Measurements from ENCODE around the gene CBLL2.
"Not testable (repeated sequence)": the region's sequence is repeated elsewhere in the genome, so short reads cannot be mapped to it uniquely, and the experiment has no call there.

The CBLL2 gene
- 0 reads per million in 2 donors for total RNA-seq

- DNase-seq: no peak
Measured at GRCh38 chrX:22272613-22273012, at the start of gene CBLL2. Gene CBLL2 (plus strand): TSS chrX:22272913. CDS start chrX:22272992, 79 bp downstream.

- DNase-seq: no peak
Measured at GRCh38 chrX:22234380-22234779, 38.3 kb upstream of the CBLL2 start.

- no peak for DNase-seq
Measured at GRCh38 chrX:22237479-22237878, 35.2 kb upstream of the CBLL2 start.

GRCh38 chrX:22246620-22247019 is 26.1 kb upstream of the CBLL2 start:
- no peak for DNase-seq

GRCh38 chrX:22247169-22247568 is 25.5 kb upstream of the CBLL2 start:
- DNase-seq: no peak

GRCh38 chrX:22248401-22248800 is 24.3 kb upstream of the CBLL2 start:
- no peak for DNase-seq

- no peak for DNase-seq
Measured at GRCh38 chrX:22249371-22249770, 23.3 kb upstream of the CBLL2 start.

- DNase-seq: no peak
Measured at GRCh38 chrX:22268706-22269105, 4.0 kb upstream of the CBLL2 start.

GRCh38 chrX:22273714-22274317 is 1.1 kb downstream of the CBLL2 start:
- no peak for DNase-seq

GRCh38 chrX:22276781-22277180 is 4.1 kb downstream of the CBLL2 start:
- no peak for DNase-seq

- no peak for DNase-seq
Measured at GRCh38 chrX:22278375-22278774, 5.7 kb downstream of the CBLL2 start.

GRCh38 chrX:22289209-22289608 is 16.5 kb downstream of the CBLL2 start:
- DNase-seq: not testable (repeated sequence)

- DNase-seq: no peak
Measured at GRCh38 chrX:22296871-22297270, 24.2 kb downstream of the CBLL2 start.

- DNase-seq: no peak
Measured at GRCh38 chrX:22300130-22300529, 27.4 kb downstream of the CBLL2 start.

- no peak for DNase-seq
Measured at GRCh38 chrX:22310779-22311178, 38.1 kb downstream of the CBLL2 start.

- no peak for DNase-seq
Measured at GRCh38 chrX:22313766-22314165, 41.1 kb downstream of the CBLL2 start.

GRCh38 chrX:22314211-22314610 is 41.5 kb downstream of the CBLL2 start:
- no peak for DNase-seq

GRCh38 chrX:22314692-22315091 is 42.0 kb downstream of the CBLL2 start:
- DNase-seq: no peak

GRCh38 chrX:22315151-22315550 is 42.4 kb downstream of the CBLL2 start:
- no peak for DNase-seq

GRCh38 chrX:22320236-22320873 is 47.6 kb downstream of the CBLL2 start:
- no peak for DNase-seq

- DNase-seq: no peak
Measured at GRCh38 chrX:22323541-22323940, 50.8 kb downstream of the CBLL2 start.

All from T-helper 2 cell (primary cell).